Stimulated activated CD8-positive, alpha-beta memory T cell treated with anti-CD3 and anti-CD28 coated beads, Interleukin-15, amount 100 ng/mL, for 48 hours (primary cell): ENCODE data around the gene MRPL10.

Experiments used
- DNase-seq, 2 donors: peaks; one replicate each; pipeline ENCODE4 v3.0.0-alpha.2; 2020; ENCODE audit warnings: low read depth in 2 of 2

MRPL10 gene

DNA sequence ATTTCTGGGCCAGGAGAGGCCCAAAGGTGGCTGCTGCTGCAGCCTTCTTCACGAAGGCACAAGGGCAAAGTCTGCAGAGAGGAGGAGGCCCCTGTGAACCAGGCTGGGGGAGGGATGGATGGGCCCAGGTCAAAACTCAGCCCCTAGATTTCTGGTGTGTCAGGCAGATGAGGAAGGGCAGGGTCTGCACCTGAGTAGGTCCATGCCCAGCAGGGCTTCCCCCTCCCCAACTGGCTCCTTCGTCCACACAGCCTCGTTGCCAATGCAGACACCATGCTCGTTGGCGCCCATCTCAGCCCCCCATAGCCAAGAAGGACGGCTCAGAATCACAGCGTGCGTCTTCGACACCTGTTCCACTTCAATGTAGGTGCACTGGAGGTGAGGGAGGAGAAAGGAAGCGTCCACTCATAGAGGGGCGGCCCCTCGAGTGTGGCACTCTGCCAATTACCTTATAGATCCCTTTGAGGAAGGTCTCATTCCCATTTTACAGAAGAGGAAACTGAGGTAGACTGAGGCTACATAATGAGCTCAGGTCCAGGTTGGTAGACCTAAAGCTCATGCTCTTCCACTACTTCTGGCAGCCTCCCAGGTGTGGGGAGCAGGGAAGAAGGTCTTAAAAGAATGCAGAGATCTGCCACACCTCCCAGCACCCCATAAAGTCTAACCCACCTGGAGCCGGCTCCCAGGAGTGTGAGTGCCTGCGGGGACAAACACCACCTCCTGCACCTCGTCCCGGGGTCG, 8.8 kb upstream of the MRPL10 start:
- DNase-seq, result no peak

DNA sequence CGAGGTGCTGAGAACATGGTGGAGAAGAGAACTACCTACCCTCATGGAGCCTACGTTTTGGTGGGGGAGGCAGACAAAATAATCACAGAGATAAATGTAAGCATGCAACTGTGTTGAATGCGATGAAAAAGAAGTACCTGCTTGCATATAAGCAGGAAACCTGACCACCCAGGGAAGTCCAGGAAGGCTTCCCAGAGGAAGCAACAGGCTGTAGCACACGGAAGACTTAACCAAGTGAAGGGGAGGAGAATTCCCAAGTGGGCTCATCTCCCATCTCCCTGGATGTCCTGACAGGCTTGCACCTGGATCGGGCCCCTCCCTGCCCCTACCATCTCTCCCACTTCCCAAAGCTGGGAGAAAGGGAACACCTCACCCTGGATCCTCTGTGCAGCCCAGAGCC, 7.7 kb upstream of the MRPL10 start:
- no peak for DNase-seq

DNA sequence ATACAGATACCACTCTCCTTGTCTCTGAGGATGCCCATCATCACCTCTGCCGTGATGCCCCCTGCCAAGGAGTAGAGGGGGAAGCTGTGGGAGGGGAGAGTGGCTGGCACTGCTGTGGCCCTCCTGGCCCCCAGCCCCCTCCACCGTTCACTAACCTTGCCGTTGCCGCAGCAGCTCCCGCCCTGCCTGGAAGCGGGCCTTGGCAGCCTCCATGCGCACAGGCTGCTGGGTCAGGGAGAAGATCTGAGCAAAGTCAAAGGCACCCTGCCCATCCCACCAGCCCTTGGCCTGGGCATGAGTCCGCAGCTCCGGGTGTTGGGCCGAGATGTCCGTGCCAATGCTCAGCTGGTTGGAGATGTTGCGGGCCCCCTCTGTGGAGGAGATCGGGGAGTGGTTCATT, 7.3 kb upstream of the MRPL10 start:
- no peak for DNase-seq

DNA sequence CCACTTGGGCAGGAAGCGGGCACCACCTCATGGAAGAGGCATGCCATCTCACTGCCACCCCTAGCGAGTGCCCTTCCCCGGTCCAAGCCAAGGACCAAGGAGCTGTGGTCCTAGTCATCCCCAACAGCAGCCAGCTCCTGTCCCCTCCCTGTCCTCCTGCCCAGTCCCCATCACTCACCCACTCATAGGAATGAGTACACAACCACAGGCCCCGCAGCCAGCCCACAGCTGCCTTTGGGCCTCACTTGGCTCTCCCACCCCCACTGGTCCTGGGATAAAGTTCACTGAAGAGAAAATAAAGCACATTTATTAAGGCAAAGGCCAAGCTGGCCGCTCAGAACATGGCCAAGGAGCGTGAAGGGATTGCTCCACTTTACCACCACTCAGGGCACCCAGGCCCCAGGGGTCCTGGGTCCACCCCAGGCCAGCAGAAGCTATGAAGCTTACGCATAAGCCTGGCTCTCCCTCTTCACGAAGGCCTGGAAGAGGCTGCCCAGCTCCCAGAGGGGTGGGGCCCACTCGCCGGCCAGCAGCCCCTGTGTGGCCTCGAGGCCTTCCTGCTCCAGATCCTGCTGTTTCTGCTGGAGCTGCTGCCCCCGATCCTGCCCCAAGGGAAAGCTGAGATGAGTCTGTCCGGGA, 6.2 kb upstream of the MRPL10 start:
- DNase-seq, result no peak

DNA sequence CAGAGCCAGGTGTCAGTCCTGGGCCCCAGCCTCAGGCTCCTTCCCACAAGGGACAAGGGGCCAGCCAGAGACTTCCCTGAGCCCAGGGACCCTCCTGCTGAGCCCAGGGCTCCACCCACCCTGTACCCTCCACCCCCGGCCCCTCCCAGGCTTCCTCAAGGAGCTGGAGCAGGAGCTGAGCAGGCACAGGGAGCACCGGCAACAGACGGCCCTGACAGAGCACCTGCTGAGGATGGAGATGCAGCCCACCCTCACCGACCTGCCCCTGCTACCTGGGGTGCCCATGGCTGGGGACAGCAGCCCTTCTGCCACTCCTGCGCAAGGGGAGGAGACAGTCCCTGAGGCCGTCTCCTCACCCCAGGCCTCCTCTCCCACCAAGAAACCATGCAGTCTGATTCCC, 5.3 kb upstream of the MRPL10 start:
- DNase-seq, result no peak

DNA sequence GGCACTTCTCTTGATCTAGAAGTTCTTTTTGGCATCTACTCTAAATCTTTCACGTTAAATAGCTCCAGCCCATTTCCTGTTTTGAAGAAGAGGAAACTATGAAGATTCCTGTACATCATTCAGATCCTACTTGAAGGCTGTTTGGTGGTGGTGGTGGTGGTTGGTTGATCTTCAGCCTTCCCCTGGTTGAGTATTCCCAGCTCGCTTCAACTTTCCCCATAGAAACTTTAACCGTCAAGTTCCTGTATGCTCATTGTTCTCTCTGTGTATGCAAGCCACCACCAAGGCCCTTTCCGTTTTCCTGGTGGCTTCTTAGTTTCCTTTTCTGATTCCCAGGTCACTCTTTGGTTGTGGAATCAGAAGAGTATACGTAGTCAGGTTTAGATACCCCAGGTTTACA, 3.4 kb upstream of the MRPL10 start:
- DNase-seq, result no peak

DNA sequence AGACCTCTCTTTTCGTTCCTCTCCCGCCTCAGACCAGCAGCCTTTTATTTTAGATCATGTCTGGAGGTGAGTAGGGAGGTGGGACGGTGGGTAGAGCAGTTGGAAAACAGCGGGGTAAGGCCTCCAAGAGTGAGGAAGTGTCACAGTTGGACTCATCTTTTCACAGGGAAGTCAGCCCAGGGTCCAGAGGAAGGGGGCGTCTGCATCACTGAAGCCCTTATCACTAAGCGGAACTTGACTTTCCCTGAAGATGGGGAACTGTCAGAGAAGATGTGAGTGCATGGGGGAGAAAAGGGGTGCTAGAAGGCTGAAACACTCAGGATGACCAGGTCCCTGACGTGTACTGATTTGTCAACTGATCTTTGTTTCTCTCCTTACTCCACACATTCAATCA, 590 bp upstream of the MRPL10 start:
- DNase-seq, result no peak

DNA sequence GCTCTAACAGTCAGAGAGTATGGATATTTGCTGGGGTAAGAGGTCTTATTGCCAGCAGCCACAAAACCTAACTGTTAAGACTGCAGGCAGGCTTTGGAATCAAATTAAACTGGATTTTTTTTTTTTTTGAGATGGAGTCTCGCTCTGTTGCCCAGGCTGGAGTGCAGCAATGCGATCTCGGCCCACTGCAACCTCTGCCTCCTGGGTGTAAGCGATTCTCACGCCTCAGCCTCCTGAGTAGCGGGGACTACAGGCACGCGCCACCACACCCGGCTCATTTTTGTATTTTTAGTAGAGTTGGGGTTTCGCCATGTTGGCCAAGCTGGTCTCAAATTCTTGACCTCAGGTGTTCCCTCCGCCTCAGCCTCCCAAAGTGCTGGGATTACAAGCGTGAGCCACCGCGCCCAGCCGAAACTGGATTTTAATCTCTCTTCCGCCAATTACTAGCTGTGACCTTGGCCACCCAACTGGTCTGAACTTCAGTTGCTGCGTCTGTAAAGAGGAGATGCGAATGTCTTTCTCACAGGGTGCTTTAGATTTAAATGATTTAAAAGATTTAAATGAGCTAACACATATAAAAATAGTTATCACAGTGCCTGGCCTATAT, 842 bp downstream of the MRPL10 start:
- no peak for DNase-seq

DNA sequence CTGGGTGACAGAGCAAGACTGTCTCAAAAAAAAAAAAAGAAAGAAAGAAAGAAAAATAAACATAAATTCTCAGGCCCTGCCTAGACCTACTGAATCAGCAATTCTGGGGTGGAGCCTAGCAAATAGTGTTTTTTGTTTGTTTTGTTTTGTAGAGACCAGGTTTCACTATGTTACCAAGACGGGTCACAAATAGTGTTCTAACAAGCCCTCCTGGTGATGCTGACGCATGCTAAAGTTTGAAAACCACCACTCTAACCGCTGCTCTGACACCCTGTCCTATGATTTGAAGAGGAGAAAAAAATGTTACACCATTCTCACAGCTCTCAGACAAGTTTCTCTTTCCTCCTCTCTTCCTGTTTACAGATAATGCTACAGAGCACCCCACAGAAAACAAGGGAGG, 1.5 kb downstream of the MRPL10 start:
- DNase-seq, result no peak

DNA sequence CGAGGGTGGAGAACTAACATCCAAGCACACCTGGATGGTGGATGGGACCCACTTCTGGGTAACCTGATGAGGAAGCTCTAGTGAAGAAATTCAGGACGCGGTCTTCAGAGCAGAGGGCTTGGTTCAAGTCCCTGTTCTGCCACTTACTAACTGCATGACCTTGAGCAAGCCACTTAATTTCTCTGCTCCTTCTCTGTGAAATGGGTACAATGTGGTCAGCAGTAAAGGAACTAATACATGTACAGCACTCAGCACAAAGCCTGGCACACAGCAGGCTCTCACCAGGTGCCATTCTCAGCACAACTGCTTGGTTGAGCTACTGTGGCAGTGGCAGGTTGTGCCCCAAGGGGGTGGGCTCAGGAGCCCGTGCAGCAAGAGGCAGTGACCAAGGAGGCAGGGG, 7.8 kb downstream of the MRPL10 start:
- no peak for DNase-seq

DNA sequence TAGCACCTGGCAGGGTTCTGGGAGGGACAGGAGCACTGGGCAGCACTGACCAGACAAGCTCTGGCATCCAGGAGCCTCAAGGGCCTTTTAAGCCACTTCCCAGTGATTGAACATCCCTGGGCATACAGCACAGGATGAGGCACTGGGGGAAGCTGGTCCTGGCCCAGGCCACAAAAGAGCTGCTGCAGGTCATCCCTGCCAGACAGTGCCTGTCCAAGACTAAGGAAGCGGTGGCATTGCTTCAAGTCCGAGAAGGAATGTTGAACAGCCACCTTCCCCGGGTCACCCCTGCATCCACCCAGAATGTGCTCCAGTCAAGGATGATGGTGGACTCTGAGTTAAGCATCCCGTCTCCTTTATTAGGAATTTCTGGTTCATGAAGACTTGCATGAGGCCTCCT, 8.6 kb downstream of the MRPL10 start:
- no peak for DNase-seq

DNA sequence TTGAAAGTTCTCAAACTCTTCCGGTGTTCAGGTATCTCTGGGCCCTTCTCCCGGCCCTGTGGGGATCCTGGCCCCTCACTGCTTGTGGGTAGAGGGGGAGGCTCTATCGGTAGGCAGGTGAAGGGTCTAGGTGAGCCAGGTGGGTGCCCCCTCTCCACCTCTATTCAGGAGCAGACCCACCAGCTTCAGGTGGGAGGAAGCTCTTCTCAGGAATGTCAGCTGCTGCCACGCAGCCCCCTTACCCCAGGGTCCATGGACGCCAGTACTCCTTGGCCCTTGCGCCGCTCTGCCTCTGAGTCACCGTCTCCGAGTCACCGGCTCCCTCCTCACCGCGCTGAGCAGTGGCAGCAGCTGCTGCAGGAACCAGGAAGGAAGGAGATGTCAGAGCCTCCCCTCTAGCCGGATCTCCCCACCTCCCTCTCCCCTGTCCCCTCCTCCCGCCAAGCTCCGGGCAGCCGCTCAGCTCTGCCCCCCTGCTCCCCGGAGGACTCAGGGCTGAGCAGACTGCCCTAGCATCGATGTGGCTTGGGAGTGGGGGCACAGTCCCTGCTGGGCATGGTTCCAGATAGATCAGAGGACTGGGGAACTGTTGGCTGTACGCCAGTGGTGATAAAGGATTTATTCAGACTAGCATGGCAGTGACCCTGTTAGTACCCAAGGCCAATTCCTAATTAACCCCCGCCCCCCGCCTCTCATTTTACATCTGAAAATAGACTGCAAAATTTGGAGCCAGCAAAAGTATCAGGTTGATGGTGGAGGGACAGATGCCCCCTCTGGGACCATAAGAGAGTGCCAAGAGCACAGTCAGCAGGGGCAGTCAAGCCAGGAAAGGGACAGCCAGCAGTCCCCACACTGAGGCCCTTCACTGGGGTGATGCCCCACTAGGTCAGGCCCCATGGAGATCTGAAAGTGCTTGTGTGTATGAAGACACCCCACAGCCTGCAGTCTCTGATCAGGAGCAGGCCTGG, 9.6 kb downstream of the MRPL10 start, which contains the start of gene OSBPL7:
Gene OSBPL7 (minus strand): TSS at position 371 of the 968 bp plus-strand sequence. CDS start 1,516 bp downstream, outside the sequence.
- peak; percentile 74 to 75 for DNase-seq

DNA sequence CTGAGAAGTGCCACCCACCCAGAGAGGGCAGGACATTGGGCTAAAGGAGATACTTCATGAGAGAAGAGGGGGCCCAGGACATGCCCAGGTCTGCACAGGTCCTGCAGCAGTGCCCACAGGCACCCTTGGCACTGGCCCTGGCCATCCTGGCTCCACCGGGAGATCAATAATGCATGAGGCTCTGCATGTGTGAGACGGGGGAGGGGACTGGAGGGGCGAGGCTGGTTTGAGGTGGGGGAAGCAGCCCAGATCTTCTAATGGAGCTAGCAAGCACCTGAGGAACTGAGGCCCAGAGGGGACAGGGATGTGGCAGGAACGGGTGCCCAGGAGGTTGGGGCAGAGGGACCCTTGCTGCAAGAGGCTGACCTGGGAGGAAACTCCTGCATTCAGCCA, 10.3 kb downstream of the MRPL10 start:
- DNase-seq, result no peak

DNA sequence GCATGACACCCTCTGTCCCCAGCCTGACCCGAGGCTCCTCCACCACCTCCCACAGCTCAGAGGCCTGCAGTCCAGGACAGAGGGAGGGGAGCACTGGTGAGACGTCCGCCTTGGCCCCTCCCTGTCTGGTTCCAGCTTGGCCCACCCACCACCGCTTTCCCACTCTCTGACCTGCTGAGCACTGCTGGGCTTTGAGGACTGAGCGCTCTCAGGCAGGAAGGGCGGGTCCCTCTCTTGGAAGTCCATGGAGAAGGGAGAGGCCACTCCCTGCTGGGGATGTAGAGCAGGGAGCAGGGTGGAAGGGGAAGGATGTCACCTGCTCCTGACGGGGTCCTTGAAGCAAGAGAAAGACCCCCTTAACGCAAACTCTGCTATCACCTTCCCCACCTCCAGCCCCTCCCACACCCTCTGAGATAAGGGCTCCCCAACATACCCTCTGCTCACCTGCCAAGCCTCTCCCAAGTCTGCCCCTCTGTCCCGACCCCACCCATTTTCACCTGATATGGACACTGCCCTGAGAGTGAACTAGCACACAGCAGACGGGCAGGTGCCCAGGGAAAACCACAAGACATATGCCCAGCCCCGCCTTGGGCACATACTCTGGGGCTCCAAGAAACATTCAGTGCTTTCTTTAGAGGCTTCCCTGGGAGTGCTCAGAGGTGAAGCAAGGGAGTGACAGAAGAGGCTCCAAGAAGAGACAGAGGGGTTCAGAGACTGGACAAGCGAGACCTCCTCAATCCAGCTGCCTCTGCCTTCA, 11.1 kb downstream of the MRPL10 start:
- no peak for DNase-seq

DNA sequence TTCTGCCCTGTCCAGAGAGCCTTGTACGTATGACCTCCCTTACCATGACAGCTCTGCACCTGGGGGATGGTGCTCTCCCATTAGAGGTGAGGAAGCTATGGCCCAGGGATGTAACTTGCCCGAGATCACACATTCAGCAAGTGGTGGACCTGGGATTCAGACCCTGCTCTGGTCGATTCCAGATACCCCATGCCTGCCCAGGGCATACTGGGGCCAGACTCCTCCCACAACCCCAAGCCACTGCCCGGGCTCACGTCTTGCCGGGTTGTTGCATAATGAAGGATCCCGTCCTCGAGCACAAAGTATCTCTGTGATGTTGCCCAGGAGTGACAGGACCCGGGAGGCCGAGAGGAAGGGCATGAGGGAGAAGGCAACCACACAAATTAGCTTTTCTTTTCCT, 11.9 kb downstream of the MRPL10 start:
- DNase-seq, result no peak

DNA sequence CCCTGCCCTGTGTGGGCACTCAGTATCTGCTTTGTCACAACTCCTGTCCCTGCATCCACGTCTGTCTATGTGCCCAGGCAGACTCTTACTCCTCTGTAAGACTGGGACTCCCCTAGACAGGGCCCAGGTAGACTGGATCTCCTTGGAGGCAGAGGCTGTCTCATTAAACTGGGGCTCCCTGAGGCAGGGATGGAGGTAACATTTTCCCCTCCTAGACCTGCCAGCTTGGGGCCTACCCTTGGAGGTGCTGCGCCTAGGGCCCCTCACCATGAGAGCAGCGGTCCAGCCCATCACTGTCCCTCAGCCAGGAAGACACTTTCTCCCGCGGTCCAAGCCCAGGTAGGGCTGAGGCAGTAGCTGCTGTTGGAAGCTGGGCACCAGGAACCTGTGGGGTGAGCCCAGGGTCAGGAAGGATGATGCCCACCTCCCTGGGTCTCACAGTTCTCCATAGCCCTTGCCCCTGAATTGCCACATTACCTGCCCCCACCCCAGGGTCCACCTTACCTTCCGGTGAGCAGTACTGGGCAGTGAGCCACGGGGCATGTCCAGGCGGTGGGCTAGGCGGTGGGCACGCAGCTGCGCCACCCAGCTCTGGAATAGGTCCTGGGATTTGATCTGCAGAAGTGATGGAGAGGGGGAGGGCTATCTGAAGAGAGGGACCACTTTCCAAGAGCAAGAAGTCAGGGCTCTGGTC, 13.2 kb downstream of the MRPL10 start:
- no peak for DNase-seq

DNA sequence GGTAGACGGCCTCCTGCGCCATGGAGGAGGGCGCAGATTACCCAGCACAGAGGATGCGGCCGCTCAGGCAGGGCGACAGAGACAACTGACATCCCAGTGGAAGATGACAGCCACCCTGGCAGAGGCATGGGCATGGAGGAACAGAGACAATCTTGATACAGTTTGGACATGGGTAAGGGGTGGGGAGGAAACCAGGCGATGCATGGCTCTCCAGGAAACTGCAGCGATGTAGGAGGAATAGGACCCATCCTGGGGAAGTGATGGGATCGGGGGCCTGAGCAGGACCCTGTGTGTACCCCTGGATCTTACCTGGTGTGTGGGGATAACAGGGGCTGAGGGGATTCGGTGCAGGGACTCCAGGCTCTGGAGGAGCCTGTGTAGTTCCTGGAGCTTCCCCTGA, 14.4 kb downstream of the MRPL10 start:
- no peak for DNase-seq

DNA sequence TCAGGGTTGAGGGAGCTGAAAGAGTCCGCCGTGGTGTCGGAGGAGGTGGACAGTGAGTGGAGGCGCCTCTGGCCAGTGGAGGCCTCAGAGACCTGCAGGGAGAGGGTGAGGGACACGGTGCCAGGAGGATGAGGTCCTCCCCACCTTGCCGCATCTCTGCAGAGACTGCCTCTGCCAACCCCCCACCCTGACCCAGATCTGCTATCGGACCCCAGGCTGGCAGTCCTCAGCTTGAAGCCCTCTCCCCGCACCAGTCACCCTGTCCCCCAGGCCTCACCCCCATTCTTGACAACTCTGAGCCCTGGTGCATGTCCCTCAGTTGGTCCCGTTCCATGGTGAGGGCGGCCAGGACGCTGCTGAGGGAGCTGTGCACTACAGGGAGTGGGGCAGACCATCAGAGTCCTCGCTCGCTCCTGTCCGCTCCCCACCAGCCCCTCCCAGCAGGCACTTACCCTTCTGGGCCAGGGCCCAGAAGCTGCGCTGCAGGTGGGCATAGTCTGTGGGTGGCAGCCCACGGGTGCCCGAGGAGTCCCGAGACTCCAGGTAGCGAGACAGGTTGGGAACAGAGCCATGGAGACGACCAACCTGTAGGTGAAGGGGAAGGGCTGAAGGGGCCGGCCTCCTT, 15.1 kb downstream of the MRPL10 start:
- no peak for DNase-seq

DNA sequence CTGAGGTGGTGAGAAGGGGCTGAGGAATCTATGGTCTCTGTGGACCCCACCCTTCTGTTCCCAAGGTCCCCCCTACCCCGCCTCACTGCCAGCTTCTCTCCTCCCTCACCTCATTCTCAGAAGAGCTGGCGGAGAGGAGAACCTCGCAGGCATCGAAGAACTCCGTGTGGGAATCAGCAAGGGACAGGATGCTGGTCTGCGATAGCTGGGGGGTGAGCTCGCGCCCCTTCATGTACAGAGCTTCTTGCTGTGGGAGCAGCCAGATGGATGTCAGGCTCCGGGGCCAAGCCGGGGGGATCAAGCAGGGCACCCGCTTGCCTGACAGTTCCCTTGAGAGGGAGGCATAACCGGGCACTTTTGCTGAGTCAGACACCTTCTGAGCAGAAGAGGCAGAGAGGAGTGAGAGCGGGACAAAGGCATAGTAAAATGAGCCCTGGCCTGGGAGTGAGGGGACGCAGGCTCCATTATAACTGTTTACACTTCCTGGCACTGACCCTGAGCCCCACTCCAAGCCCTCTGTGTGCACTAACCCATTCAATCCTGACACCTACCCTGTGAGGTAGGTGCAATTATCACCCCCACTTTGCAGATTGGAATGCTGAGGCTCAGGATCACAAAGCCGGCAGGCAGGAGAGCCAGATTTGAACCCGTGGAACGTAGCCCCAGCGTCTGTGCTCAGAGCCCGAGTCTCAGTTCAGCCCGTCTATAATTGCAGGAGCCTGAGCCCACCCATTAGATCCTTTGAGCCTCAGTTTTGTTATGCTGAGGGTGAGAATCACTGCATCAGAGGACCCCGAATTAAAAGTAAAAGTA, 16.0 kb downstream of the MRPL10 start:
- no peak for DNase-seq
